GM12878 (cell line): ENCODE results near the gene C6orf89. TPM values are rescaled to one million over a fixed set of nuclear protein-coding genes. Genes with fewer than 3 reads are reported as not detected.
A peak's percentile ranks its signal among the peaks of the same experiment; 100 is the strongest.

Experiments
- ASH2L ChIP-seq: fragments of 300-600, 200-600 bp; sonication (generic); IDR thresholded peaks from 2 replicates; pipeline ENCODE4 v1.6.1; 2017; ENCODE audit warnings: low read depth, mild to moderate bottlenecking, borderline replicate concordance
- ATF7 ChIP-seq: fragments of 450-650 bp; IDR thresholded peaks from 2 replicates; pipeline ENCODE4 v1.6.1; 2016; ENCODE audit warnings: low read depth, mild to moderate bottlenecking
- BCL11A ChIP-seq: IDR thresholded peaks from 2 replicates; pipeline ENCODE4 v1.6.1; 2011; ENCODE audit warnings: low read depth, low read length
- BRCA1 ChIP-seq: IDR thresholded peaks from 2 replicates; pipeline ENCODE4 v1.6.1; 2011; ENCODE audit warnings: low read depth, low read length, improper control_type of control experiment
- CEBPB ChIP-seq, 2 experiments: fragments of 150-350 bp in 1 of 2; IDR thresholded peaks; 2 replicates each; pipeline ENCODE4 v1.6.1; 2012 to 2014; ENCODE audit warnings: low read depth in 2 of 2, low read length in 2 of 2, borderline replicate concordance in 1 of 2, inconsistent platforms in 1 of 2
- CHD2 ChIP-seq: IDR thresholded peaks from 2 replicates; pipeline ENCODE4 v1.6.1; 2011; ENCODE audit warnings: low read depth, low read length, improper control_type of control experiment, borderline replicate concordance
- CREM ChIP-seq: IDR thresholded peaks from 2 replicates; pipeline ENCODE4 v1.6.1; 2014; ENCODE audit warnings: antibody characterized with exemption, low read depth
- HDGF ChIP-seq: fragments of 450-650 bp; IDR thresholded peaks from 2 replicates; pipeline ENCODE4 v1.6.1; 2016; ENCODE audit warnings: antibody characterized with exemption
- KAT2A ChIP-seq: conservative IDR thresholded peaks from 2 replicates; pipeline ENCODE4 v1.6.1; 2011; ENCODE audit warnings: low read depth, low read length; ENCODE audit not compliant: control insufficient read depth
- NR2F1 ChIP-seq: fragments of 450-650 bp; conservative IDR thresholded peaks from 2 replicates; pipeline ENCODE4 v1.6.1; 2017; ENCODE audit warnings: mild to moderate bottlenecking
- NRF1 ChIP-seq: conservative IDR thresholded peaks from 2 replicates; pipeline ENCODE4 v1.6.1; 2011; ENCODE audit warnings: mild to moderate bottlenecking, low read depth, low read length, improper control_type of control experiment
- RAD21 ChIP-seq: IDR thresholded peaks from 2 replicates; pipeline ENCODE4 v1.6.1; 2011; ENCODE audit warnings: mild to moderate bottlenecking, low read depth, low read length, moderate library complexity; ENCODE audit not compliant: insufficient read depth
- RB1 ChIP-seq: fragments of 450-650 bp; formaldehyde crosslinking; IDR thresholded peaks from 2 replicates; pipeline ENCODE4 v1.6.1; 2017; ENCODE audit warnings: mild to moderate bottlenecking, borderline replicate concordance
- SIX5 ChIP-seq: IDR thresholded peaks from 2 replicates; pipeline ENCODE4 v1.6.1; 2011; ENCODE audit warnings: mild to moderate bottlenecking, low read depth, low read length, moderate library complexity; ENCODE audit not compliant: severe bottlenecking
- SREBF2 ChIP-seq: IDR thresholded peaks from 2 replicates; pipeline ENCODE4 v1.6.1; 2012; ENCODE audit warnings: mild to moderate bottlenecking, low read length
- STAT1 ChIP-seq: fragments of 450-650 bp; conservative IDR thresholded peaks from 2 replicates; pipeline ENCODE4 v1.6.1; 2014; ENCODE audit warnings: antibody characterized with exemption, mild to moderate bottlenecking
- TCF7 ChIP-seq: IDR thresholded peaks from 2 replicates; pipeline ENCODE4 v1.6.1; 2014; ENCODE audit warnings: antibody characterized with exemption, borderline replicate concordance
- WRNIP1 ChIP-seq: IDR thresholded peaks from 2 replicates; pipeline ENCODE4 v1.6.1; 2011; ENCODE audit warnings: low read depth, low read length, improper control_type of control experiment, borderline replicate concordance
- ZBED1 ChIP-seq: IDR thresholded peaks from 2 replicates; pipeline ENCODE4 v1.6.1; 2016; ENCODE audit warnings: borderline replicate concordance
- ZNF384 ChIP-seq: IDR thresholded peaks from 2 replicates; pipeline ENCODE4 v1.6.1; 2012; ENCODE audit warnings: low read depth, mild to moderate bottlenecking, low read length, improper control_type of control experiment, borderline replicate concordance
- polyA plus RNA-seq, 11 experiments: library from polyadenylated mRNA; depleted of rRNA in 4 of 11; unstranded in 6 of 11; stranded (reverse) in 5 of 11; fragments of >200 nt; fragmentation: Nextera tagmentation in 4 of 11; fragmentation: Illumina TruSeq in 1 of 11; extraction: Ambion mirVana in 4 of 11; extraction: Trizol in 1 of 11; gene quantifications; 1 replicate in 1 of 11; 2 replicates in 10 of 11; pipeline versions ENCODE4 v1.2.1 to v1.2.3, GENCODE V29; 2011 to 2016; ENCODE audit warnings: inconsistent platforms in 2 of 11, missing spikeins in 2 of 11, low read depth in 1 of 11
- total RNA-seq, 4 experiments: library from RNA; depleted of rRNA in 3 of 4; stranded (reverse); fragments of >200 nt in 3 of 4; fragmentation: Illumina TruSeq in 1 of 4; extraction: Trizol in 1 of 4; gene quantifications; 2 replicates each; pipeline versions ENCODE4 v1.2.1 to v1.2.3, GENCODE V29; 2013 to 2021
- TF ChIP-seq, protein P1 (sequence below), 3 experiments: IDR thresholded peaks in 2 of 3; conservative IDR thresholded peaks in 1 of 3; 2 replicates each; pipeline ENCODE4 v1.5.1; 2011; ENCODE audit warnings: low read depth in 3 of 3, low read length in 3 of 3, mild to moderate bottlenecking in 3 of 3, control low read depth in 2 of 3, moderate library complexity in 2 of 3, inconsistent platforms in 1 of 3, mixed read lengths in 1 of 3; ENCODE audit not compliant: control insufficient read depth in 2 of 3, insufficient read depth in 1 of 3; ENCODE audit errors: extremely low read depth in 1 of 3
- TF ChIP-seq, protein P2 (sequence below): IDR thresholded peaks from 2 replicates; pipeline ENCODE4 v1.6.1; 2012; ENCODE audit warnings: low read depth, low read length, improper control_type of control experiment
- TF ChIP-seq, protein P3 (sequence below): IDR thresholded peaks from 2 replicates; pipeline ENCODE4 v1.6.1; 2011; ENCODE audit warnings: low read depth, low read length, improper control_type of control experiment, borderline replicate concordance
- TF ChIP-seq, protein P4 (sequence below): fragments of 450-650 bp; IDR thresholded peaks from 2 replicates; pipeline ENCODE4 v1.6.1; 2017; ENCODE audit warnings: antibody characterized with exemption, mild to moderate bottlenecking, moderate library complexity

Gene C6orf89
- total and polyA plus RNA-seq, 10 of the 15 experiments (the other 5 are each of a cell fraction or from before 2014, with no cell fraction given): 10.8 to 42.7 (median 28.6) TPM

DNA sequence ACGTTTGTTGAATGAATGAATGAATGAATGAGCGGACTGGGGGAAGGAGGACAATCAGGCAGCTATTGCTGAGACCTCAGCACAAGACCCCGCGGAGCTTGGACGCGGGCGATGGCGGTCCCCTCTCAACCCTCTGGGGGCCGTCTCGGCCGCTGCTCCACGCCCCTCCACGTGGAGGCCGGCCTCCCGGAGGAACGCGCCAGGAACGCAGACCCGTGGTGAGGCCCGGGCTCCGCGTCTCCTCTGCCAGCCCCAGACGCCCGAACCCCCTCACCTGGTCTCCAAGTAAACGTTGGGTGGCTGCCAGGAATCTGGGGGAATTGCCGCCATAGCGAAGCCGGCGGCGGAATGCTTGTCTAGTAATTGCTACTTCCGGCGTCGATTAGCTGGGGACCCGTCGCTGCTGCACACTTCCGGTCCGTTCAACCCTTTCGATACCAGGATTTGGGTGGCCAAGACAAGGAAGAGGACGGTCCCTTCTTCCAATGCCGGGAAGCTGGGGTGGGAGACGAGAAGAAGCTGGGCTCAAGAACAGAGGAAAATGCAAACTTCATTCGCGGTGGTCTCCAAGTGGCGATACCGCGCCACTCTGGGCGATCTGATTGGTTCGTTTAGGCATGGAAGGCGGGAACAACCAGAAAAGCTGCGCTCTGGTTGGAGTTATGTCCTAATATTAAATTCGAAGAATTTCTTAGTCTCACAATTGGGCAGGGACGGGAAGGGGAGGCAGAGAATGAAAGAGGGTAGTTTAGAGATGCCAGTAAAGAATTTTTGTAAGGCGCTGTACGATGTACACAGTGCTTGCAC, 11.1 kb upstream of the C6orf89 start, which contains the start of gene PPIL1 (continued):
- TF ChIP-seq, protein P1, sequence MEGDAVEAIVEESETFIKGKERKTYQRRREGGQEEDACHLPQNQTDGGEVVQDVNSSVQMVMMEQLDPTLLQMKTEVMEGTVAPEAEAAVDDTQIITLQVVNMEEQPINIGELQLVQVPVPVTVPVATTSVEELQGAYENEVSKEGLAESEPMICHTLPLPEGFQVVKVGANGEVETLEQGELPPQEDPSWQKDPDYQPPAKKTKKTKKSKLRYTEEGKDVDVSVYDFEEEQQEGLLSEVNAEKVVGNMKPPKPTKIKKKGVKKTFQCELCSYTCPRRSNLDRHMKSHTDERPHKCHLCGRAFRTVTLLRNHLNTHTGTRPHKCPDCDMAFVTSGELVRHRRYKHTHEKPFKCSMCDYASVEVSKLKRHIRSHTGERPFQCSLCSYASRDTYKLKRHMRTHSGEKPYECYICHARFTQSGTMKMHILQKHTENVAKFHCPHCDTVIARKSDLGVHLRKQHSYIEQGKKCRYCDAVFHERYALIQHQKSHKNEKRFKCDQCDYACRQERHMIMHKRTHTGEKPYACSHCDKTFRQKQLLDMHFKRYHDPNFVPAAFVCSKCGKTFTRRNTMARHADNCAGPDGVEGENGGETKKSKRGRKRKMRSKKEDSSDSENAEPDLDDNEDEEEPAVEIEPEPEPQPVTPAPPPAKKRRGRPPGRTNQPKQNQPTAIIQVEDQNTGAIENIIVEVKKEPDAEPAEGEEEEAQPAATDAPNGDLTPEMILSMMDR (IDR thresholded peaks at IDR 0.05 in 2 of 3, conservative IDR thresholded peaks at IDR 0.05 in 1 of 3; ENCODE audit: control insufficient read depth in 2 of 3, extremely low read depth in 1 of 3, insufficient read depth in 1 of 3, low read depth in 3 of 3, low read length in 3 of 3): no peak
- peak; percentile 48; the same call in 1 of the 2 replicates for TF ChIP-seq CHD2
- TF ChIP-seq, protein P2, sequence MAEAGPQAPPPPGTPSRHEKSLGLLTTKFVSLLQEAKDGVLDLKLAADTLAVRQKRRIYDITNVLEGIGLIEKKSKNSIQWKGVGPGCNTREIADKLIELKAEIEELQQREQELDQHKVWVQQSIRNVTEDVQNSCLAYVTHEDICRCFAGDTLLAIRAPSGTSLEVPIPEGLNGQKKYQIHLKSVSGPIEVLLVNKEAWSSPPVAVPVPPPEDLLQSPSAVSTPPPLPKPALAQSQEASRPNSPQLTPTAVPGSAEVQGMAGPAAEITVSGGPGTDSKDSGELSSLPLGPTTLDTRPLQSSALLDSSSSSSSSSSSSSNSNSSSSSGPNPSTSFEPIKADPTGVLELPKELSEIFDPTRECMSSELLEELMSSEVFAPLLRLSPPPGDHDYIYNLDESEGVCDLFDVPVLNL: peak; percentile 7; the same call in 1 of the 2 replicates
- peak; percentile 60; the same call in 1 of the 2 replicates for TF ChIP-seq SREBF2
- TF ChIP-seq NRF1: no peak
- TF ChIP-seq, protein P3, sequence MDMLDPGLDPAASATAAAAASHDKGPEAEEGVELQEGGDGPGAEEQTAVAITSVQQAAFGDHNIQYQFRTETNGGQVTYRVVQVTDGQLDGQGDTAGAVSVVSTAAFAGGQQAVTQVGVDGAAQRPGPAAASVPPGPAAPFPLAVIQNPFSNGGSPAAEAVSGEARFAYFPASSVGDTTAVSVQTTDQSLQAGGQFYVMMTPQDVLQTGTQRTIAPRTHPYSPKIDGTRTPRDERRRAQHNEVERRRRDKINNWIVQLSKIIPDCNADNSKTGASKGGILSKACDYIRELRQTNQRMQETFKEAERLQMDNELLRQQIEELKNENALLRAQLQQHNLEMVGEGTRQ: no peak
- TF ChIP-seq TCF7: no peak
- TF ChIP-seq WRNIP1: no peak
- TF ChIP-seq NR2F1: peak; percentile 39; the same call in 1 of the 2 replicates
- 0 out of 2 replicates have a peak, but pooled peaks have one; percentile 13 for TF ChIP-seq HDGF
- peak; percentile 63 for TF ChIP-seq CREM
- TF ChIP-seq SIX5: peak; percentile 37
- TF ChIP-seq CEBPB (IDR thresholded peaks at IDR 0.05; ENCODE audit: borderline replicate concordance in 1 of 2, low read depth in 2 of 2, low read length in 2 of 2): no peak
- TF ChIP-seq BRCA1: no peak
- TF ChIP-seq ZBED1: no peak
- TF ChIP-seq BCL11A: no peak
- TF ChIP-seq ATF7: no peak
- TF ChIP-seq RAD21: no peak
- TF ChIP-seq RB1: peak; percentile 86
- TF ChIP-seq STAT1: peak; percentile 70; the same call in 1 of the 2 replicates
- peak; percentile 86 for TF ChIP-seq ASH2L
- TF ChIP-seq, protein P4, sequence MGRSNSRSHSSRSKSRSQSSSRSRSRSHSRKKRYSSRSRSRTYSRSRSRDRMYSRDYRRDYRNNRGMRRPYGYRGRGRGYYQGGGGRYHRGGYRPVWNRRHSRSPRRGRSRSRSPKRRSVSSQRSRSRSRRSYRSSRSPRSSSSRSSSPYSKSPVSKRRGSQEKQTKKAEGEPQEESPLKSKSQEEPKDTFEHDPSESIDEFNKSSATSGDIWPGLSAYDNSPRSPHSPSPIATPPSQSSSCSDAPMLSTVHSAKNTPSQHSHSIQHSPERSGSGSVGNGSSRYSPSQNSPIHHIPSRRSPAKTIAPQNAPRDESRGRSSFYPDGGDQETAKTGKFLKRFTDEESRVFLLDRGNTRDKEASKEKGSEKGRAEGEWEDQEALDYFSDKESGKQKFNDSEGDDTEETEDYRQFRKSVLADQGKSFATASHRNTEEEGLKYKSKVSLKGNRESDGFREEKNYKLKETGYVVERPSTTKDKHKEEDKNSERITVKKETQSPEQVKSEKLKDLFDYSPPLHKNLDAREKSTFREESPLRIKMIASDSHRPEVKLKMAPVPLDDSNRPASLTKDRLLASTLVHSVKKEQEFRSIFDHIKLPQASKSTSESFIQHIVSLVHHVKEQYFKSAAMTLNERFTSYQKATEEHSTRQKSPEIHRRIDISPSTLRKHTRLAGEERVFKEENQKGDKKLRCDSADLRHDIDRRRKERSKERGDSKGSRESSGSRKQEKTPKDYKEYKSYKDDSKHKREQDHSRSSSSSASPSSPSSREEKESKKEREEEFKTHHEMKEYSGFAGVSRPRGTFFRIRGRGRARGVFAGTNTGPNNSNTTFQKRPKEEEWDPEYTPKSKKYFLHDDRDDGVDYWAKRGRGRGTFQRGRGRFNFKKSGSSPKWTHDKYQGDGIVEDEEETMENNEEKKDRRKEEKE: no peak
- TF ChIP-seq KAT2A: no peak
- TF ChIP-seq ZNF384: no peak
